K562 (cell line): ENCODE data around the gene MYCL. TPM values are rescaled to one million over a fixed set of nuclear protein-coding genes. Genes with fewer than 3 reads are reported as not detected.
A peak's percentile ranks its signal among the peaks of the same experiment; 100 is the strongest.

Source experiments
- ARID1B ChIP-seq: fragments of 450-650 bp; IDR thresholded peaks from 2 replicates; pipeline ENCODE4 v1.6.1; 2016; ENCODE audit warnings: antibody characterized with exemption, mild to moderate bottlenecking, inconsistent platforms
- CHD4 ChIP-seq: fragments of 200-600 bp; sonication (generic); IDR thresholded peaks from 3 replicates; pipeline ENCODE4 v1.6.1; 2012; ENCODE audit warnings: low read depth, mild to moderate bottlenecking, mixed read lengths, low read length, inconsistent platforms; ENCODE audit not compliant: insufficient read depth, insufficient replicate concordance, poor library complexity, severe bottlenecking
- KAT8 ChIP-seq: fragments of 450-650 bp; IDR thresholded peaks from 2 replicates; pipeline ENCODE4 v1.6.1; 2016; ENCODE audit warnings: low read depth, mild to moderate bottlenecking
- MYC ChIP-seq, 2 experiments: fragments of 250-450 bp in 1 of 2; sonication (Bioruptor Pico) in 1 of 2; IDR thresholded peaks; 2 replicates each; pipeline versions ENCODE4 v1.5.1 to v1.6.1; 2012 to 2021; ENCODE audit warnings: low read depth in 2 of 2, borderline replicate concordance in 1 of 2, improper control_type of control experiment in 1 of 2, low read length in 1 of 2, mild to moderate bottlenecking in 1 of 2, moderate library complexity in 1 of 2
- NFE2L1 ChIP-seq: fragments of 450-650 bp; IDR thresholded peaks from 2 replicates; pipeline ENCODE4 v1.6.1; 2016; ENCODE audit warnings: missing genetic modification characterization, low read depth, mild to moderate bottlenecking, missing compliant biosample characterization, moderate library complexity, borderline replicate concordance
- NFXL1 ChIP-seq: fragments of 450-650 bp; formaldehyde crosslinking; IDR thresholded peaks from 2 replicates; pipeline ENCODE4 v1.4.0; 2021; ENCODE audit warnings: mild to moderate bottlenecking
- NR2C1 ChIP-seq, 2 experiments: fragments of 450-650 bp; IDR thresholded peaks; 2 replicates each; pipeline ENCODE4 v1.6.1; 2017; ENCODE audit warnings: mild to moderate bottlenecking in 2 of 2, antibody characterized with exemption in 1 of 2, inconsistent platforms in 1 of 2, missing compliant biosample characterization in 1 of 2, missing genetic modification characterization in 1 of 2
- PURB ChIP-seq: sonication (generic); formaldehyde crosslinking; IDR thresholded peaks from 2 replicates; pipeline ENCODE4 v1.9.0; 2021; ENCODE audit warnings: low read depth, mild to moderate bottlenecking, missing genetic modification reagents
- RAD21 ChIP-seq, 2 experiments: fragments of 250-450 bp in 1 of 2; fragments of 450-650 bp in 1 of 2; sonication (Bioruptor Pico) in 1 of 2; formaldehyde crosslinking in 1 of 2; IDR thresholded peaks in 1 of 2; conservative IDR thresholded peaks in 1 of 2; 2 replicates each; pipeline versions ENCODE4 v1.4.0 to v1.8.0; 2020 to 2022; ENCODE audit warnings: mild to moderate bottlenecking in 2 of 2, moderate library complexity in 1 of 2
- SMAD3 ChIP-seq: fragments of 450-650 bp; formaldehyde crosslinking; conservative IDR thresholded peaks from 2 replicates; pipeline ENCODE4 v1.4.0; 2020; ENCODE audit warnings: mild to moderate bottlenecking
- SMARCA4 ChIP-seq: fragments of 450-650 bp; IDR thresholded peaks from 2 replicates; pipeline ENCODE4 v1.6.1; 2016
- TRIM28 ChIP-seq: fragments of 450-650 bp; IDR thresholded peaks from 2 replicates; pipeline ENCODE4 v1.6.1; 2017
- U2AF2 ChIP-seq: fragments of 200-400 bp; formaldehyde crosslinking; optimal IDR thresholded peaks from 2 replicates; pipeline ENCODE3; 2017; ENCODE audit warnings: low read depth, mild to moderate bottlenecking, low read length
- YY1 ChIP-seq, 3 experiments: IDR thresholded peaks; 2 replicates each; pipeline ENCODE4 v1.6.1; 2011; ENCODE audit warnings: low read length in 2 of 3, mild to moderate bottlenecking in 2 of 3, moderate library complexity in 2 of 3, borderline replicate concordance in 1 of 3, control low read depth in 1 of 3, low read depth in 1 of 3; ENCODE audit not compliant: insufficient read depth in 3 of 3, insufficient replicate concordance in 2 of 3, control insufficient read depth in 1 of 3, insufficient read length in 1 of 3; ENCODE audit errors: extremely low read depth in 1 of 3
- ZNF146 ChIP-seq: IDR thresholded peaks from one replicate; pipeline ENCODE4 v1.6.1; 2018; ENCODE audit warnings: missing compliant biosample characterization; ENCODE audit not compliant: unreplicated experiment
- ZNF79 ChIP-seq: fragments of 250-450 bp; sonication (Bioruptor Pico); IDR thresholded peaks from 2 replicates; pipeline ENCODE4 v1.4.0; 2020; ENCODE audit warnings: low read depth, mild to moderate bottlenecking, moderate library complexity
- polyA plus RNA-seq, 8 experiments: library from polyadenylated mRNA; depleted of rRNA in 4 of 8; stranded (reverse) in 5 of 8; unstranded in 3 of 8; fragments of >200 nt; fragmentation: Nextera tagmentation in 2 of 8; fragmentation: Illumina TruSeq in 1 of 8; extraction: Ambion mirVana in 2 of 8; extraction: Trizol in 1 of 8; gene quantifications; 2 replicates each; pipeline versions ENCODE4 v1.2.1 to v1.2.3, GENCODE V29; 2011 to 2014; ENCODE audit warnings: inconsistent platforms in 1 of 8, missing spikeins in 1 of 8
- total RNA-seq, 7 experiments: library from RNA; depleted of rRNA in 6 of 7; stranded (reverse); fragments of >200 nt in 6 of 7; fragmentation: Illumina TruSeq in 2 of 7; extraction: Trizol in 2 of 7; gene quantifications; 2 replicates each; pipeline versions ENCODE4 v1.2.1 to v1.2.3, GENCODE V29; 2011 to 2021; ENCODE audit warnings: low replicate concordance in 1 of 7
- TF ChIP-seq, protein P1 (sequence below), 2 experiments: fragments of 450-650 bp; formaldehyde crosslinking in 1 of 2; IDR thresholded peaks; 2 replicates each; pipeline versions ENCODE4 v1.4.0 to v1.6.1; 2014 to 2020; ENCODE audit warnings: mild to moderate bottlenecking in 2 of 2, borderline replicate concordance in 1 of 2, low read depth in 1 of 2

MYCL gene
- total and polyA plus RNA-seq, 9 of the 15 experiments (the other 6 are each of a cell fraction or from before 2014, with no cell fraction given): 3.5 to 22.0 (median 12.8) TPM

DNA sequence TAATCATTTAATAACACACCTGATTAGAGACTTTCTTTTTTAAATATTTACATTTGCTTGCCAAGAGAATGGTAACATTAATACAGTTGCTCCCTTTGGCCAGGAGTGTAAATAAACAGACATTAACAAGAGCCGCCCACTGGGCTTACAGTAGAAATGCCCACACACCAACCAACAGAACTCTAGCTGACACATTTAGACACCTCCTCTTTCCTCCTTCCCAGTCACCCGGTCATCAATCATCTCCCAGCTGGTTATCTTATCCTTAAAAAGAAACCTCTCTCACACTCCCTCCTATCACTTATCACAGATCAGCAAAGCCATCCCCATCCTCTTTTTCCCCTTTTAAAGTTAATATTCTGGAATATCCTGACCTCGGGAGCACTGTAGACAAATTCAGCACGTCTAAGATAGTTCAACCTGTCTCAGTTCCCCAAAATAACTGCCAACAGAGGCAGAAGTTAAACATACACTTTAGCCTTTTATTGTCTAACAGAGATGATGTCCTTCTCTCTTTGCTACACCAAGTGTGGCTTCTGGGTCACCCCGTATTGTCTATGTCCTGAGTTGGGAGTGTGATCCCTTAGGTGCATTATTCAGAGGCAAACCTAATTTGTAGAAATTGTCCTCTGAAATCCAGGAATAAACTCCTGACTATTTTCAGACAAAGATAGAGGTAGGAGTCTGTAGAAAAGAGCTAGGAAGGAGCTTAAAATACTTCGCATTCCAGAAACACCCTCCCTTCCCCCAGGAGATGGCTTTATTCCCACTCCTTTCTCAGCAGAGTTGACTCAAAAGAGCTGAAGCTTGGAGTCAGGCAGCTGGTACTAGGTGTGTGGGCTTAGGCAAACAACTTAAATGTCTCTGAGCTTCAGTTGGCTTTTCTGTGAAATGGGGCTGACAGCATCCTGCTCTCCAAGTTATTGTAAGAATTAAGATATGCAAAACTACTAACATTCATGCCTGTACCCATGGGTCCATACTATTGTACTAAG lies 8.8 kb downstream of the MYCL start (continued):
- TF ChIP-seq YY1 (IDR thresholded peaks at IDR 0.05; ENCODE audit: borderline replicate concordance in 1 of 3, control insufficient read depth in 1 of 3, extremely low read depth in 1 of 3, insufficient read depth in 3 of 3, insufficient read length in 1 of 3, insufficient replicate concordance in 2 of 3, low read depth in 1 of 3, low read length in 2 of 3) (no peak), MYC (IDR thresholded peaks at IDR 0.05; ENCODE audit: low read depth, low read length) (no peak), MYC (CRISPR knock-in tag; IDR thresholded peaks at IDR 0.05; ENCODE audit: borderline replicate concordance, low read depth) (no peak), CHD4 (peak; percentile 79), ARID1B (peak; percentile 100), U2AF2 (no peak), SMARCA4 (peak; percentile 100), KAT8 (no peak), NFXL1 (no peak), ZNF146 (CRISPR knock-in tag) (no peak), NR2C1 (IDR thresholded peaks at IDR 0.05) (no peak), NR2C1 (tag; IDR thresholded peaks at IDR 0.05) (peak; percentile 47; the same call in 1 of the 2 replicates), NFE2L1 (tag) (no peak), TRIM28 (peak; percentile 59; the same call in 1 of the 2 replicates), PURB (CRISPR knock-in tag) (no peak), ZNF79 (no peak), SMAD3 (CRISPR knock-in tag) (no peak), RAD21 (CRISPR knock-in tag; conservative IDR thresholded peaks at IDR 0.05 in 1 of 2, IDR thresholded peaks at IDR 0.05 in 1 of 2) (no peak)
- TF ChIP-seq, protein P1, sequence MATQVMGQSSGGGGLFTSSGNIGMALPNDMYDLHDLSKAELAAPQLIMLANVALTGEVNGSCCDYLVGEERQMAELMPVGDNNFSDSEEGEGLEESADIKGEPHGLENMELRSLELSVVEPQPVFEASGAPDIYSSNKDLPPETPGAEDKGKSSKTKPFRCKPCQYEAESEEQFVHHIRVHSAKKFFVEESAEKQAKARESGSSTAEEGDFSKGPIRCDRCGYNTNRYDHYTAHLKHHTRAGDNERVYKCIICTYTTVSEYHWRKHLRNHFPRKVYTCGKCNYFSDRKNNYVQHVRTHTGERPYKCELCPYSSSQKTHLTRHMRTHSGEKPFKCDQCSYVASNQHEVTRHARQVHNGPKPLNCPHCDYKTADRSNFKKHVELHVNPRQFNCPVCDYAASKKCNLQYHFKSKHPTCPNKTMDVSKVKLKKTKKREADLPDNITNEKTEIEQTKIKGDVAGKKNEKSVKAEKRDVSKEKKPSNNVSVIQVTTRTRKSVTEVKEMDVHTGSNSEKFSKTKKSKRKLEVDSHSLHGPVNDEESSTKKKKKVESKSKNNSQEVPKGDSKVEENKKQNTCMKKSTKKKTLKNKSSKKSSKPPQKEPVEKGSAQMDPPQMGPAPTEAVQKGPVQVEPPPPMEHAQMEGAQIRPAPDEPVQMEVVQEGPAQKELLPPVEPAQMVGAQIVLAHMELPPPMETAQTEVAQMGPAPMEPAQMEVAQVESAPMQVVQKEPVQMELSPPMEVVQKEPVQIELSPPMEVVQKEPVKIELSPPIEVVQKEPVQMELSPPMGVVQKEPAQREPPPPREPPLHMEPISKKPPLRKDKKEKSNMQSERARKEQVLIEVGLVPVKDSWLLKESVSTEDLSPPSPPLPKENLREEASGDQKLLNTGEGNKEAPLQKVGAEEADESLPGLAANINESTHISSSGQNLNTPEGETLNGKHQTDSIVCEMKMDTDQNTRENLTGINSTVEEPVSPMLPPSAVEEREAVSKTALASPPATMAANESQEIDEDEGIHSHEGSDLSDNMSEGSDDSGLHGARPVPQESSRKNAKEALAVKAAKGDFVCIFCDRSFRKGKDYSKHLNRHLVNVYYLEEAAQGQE (IDR thresholded peaks at IDR 0.05; ENCODE audit: borderline replicate concordance): no peak; the same call in 1 of the 2 replicates
- TF ChIP-seq, protein P1 (CRISPR knock-in tag; IDR thresholded peaks at IDR 0.05; ENCODE audit: low read depth): no peak
